GM12878 (cell line): Measurements from ENCODE around the gene ATG13. TPM values are rescaled to one million over a fixed set of nuclear protein-coding genes. Genes with fewer than 3 reads are reported as not detected.

Source experiments
- ATAC-seq: fragments of 200-7000 bp; cut with Tn5 transposase; 3 replicates; pipeline ENCODE4 v1.9.1; 2020; ENCODE audit warnings: mild to moderate bottlenecking, moderate library complexity
- BruUV-seq: library from RNA; stranded (reverse); fragments of 400-500 nt; replicated peaks from 2 replicates; lab custom pipeline; 2021; lab: Mats Ljungman, UMichigan
- CTCF ChIA-PET: fragments of 300-600 bp; sonication (Branson Sonifier 250); formaldehyde crosslinking; extraction: SDS; loops from one replicate; lab custom pipeline; 2021; ENCODE audit warnings: inconsistent platforms; lab: Yijun Ruan, JAX
- POLR2A ChIA-PET: fragments of 350-600 bp; formaldehyde crosslinking; extraction: SDS; loops from one replicate; lab custom pipeline; 2021; ENCODE audit warnings: inconsistent platforms; lab: Charles Lee
- RAD21 ChIA-PET: fragments of 300-600 bp; sonication (Branson Sonifier 250); formaldehyde crosslinking; loops from one replicate; lab custom pipeline; 2023; ENCODE audit warnings: antibody characterized with exemption; ENCODE audit not compliant: unreplicated experiment; lab: Charles Lee
- SMC1A ChIA-PET: fragments of 300-600 bp; sonication (Branson Sonifier 250); formaldehyde crosslinking; loops from one replicate; lab custom pipeline; 2023; ENCODE audit not compliant: unreplicated experiment, uncharacterized antibody; lab: Charles Lee
- DNase-seq: peaks from one replicate; pipeline ENCODE4 v3.0.0-alpha.2; 2011; ENCODE audit warnings: low read depth, low spot score
- FAIRE-seq: peaks from 3 replicates; lab custom pipeline; 2011; peaks lifted over from hg19 to GRCh38; lab: Jason Lieb, UNC
- H2AFZ ChIP-seq: 2 replicates; pipeline ENCODE4 v1.6.0; 2011; ENCODE audit warnings: low read depth, low read length, control low read depth; ENCODE audit not compliant: control insufficient read depth
- H3K27ac ChIP-seq: 2 replicates; pipeline ENCODE4 v1.5.1; 2011; ENCODE audit warnings: control low read depth; ENCODE audit not compliant: control insufficient read depth, insufficient read depth
- H3K27me3 ChIP-seq, 2 experiments: replicated peaks in 1 of 2; 2 replicates each; pipeline versions ENCODE4 v1.6.0 to v1.6.1; 2011; ENCODE audit warnings: low read length in 1 of 2; ENCODE audit not compliant: control insufficient read depth in 2 of 2, insufficient read depth in 2 of 2
- H3K36me3 ChIP-seq, 2 experiments: 2 replicates each; pipeline ENCODE4 v1.5.1; 2011; ENCODE audit warnings: low read length in 1 of 2; ENCODE audit not compliant: control insufficient read depth in 2 of 2, insufficient read depth in 2 of 2
- H3K4me1 ChIP-seq: 2 replicates; pipeline ENCODE4 v1.6.1; 2011; ENCODE audit warnings: mild to moderate bottlenecking, low read length, moderate library complexity, mixed read lengths; ENCODE audit not compliant: control insufficient read depth, insufficient read depth
- H3K4me2 ChIP-seq: 2 replicates; pipeline ENCODE4 v1.6.0; 2011; ENCODE audit warnings: control low read depth; ENCODE audit not compliant: control insufficient read depth, insufficient read depth
- H3K4me3 ChIP-seq: fragments of 200-600 bp; sonication (generic); 2 replicates; pipeline ENCODE4 v1.5.1; 2016
- H3K79me2 ChIP-seq: 2 replicates; pipeline ENCODE4 v1.6.0; 2011; ENCODE audit warnings: low read length; ENCODE audit not compliant: control insufficient read depth, insufficient read depth
- H3K9ac ChIP-seq: 2 replicates; pipeline ENCODE4 v1.8.0; 2011; ENCODE audit warnings: low read length, control low read depth, mixed read lengths; ENCODE audit not compliant: control insufficient read depth, insufficient read depth
- H3K9me3 ChIP-seq: replicated peaks from 3 replicates; pipeline ENCODE4 v1.5.1; 2011; ENCODE audit warnings: mild to moderate bottlenecking, low read length; ENCODE audit not compliant: control insufficient read depth, insufficient read depth
- H4K20me1 ChIP-seq: 2 replicates; pipeline ENCODE4 v1.6.0; 2011; ENCODE audit not compliant: control insufficient read depth, insufficient read depth
- BCL3 ChIP-seq: IDR thresholded peaks from 2 replicates; pipeline ENCODE4 v1.6.1; 2011; ENCODE audit warnings: borderline replicate concordance, low read depth, mild to moderate bottlenecking, moderate library complexity, low read length; ENCODE audit not compliant: insufficient read depth, poor library complexity, severe bottlenecking
- CEBPB ChIP-seq, 2 experiments: fragments of 150-350 bp in 1 of 2; IDR thresholded peaks; 2 replicates each; pipeline ENCODE4 v1.6.1; 2012 to 2014; ENCODE audit warnings: low read depth in 2 of 2, low read length in 2 of 2, borderline replicate concordance in 1 of 2, inconsistent platforms in 1 of 2
- ELK1 ChIP-seq: IDR thresholded peaks from 2 replicates; pipeline ENCODE4 v1.6.1; 2012; ENCODE audit warnings: low read depth, low read length, improper control_type of control experiment
- ESRRA ChIP-seq: IDR thresholded peaks from 2 replicates; pipeline ENCODE4 v1.6.1; 2012; ENCODE audit warnings: mild to moderate bottlenecking, low read length, improper control_type of control experiment
- FOXM1 ChIP-seq: IDR thresholded peaks from 2 replicates; pipeline ENCODE4 v1.6.1; 2012; ENCODE audit warnings: low read depth, mild to moderate bottlenecking, inconsistent platforms, low read length, moderate library complexity
- MXI1 ChIP-seq: fragments of 150-350 bp; IDR thresholded peaks from 2 replicates; pipeline ENCODE4 v1.6.1; 2011; ENCODE audit warnings: low read depth, mild to moderate bottlenecking, inconsistent platforms, low read length, improper control_type of control experiment
- REST ChIP-seq: IDR thresholded peaks from 2 replicates; pipeline ENCODE4 v1.6.1; 2012; ENCODE audit warnings: mild to moderate bottlenecking, low read depth, low read length
- SKIL ChIP-seq: fragments of 450-650 bp; IDR thresholded peaks from 2 replicates; pipeline ENCODE4 v1.6.1; 2017; ENCODE audit warnings: mild to moderate bottlenecking, low read depth, inconsistent platforms; ENCODE audit not compliant: poor library complexity, severe bottlenecking
- SUPT20H ChIP-seq: IDR thresholded peaks from 2 replicates; pipeline ENCODE4 v1.6.1; 2011; ENCODE audit warnings: low read depth, mild to moderate bottlenecking, low read length, moderate library complexity, borderline replicate concordance; ENCODE audit not compliant: control insufficient read depth
- SUZ12 ChIP-seq: fragments of 200-600 bp; sonication (generic); IDR thresholded peaks from one replicate; pipeline ENCODE4 v1.6.1; 2018; ENCODE audit warnings: antibody characterized with exemption, mild to moderate bottlenecking; ENCODE audit not compliant: unreplicated experiment
- YY1 ChIP-seq: IDR thresholded peaks from 2 replicates; pipeline ENCODE4 v1.6.1; 2011; ENCODE audit warnings: low read depth, mild to moderate bottlenecking, low read length
- ZNF384 ChIP-seq: IDR thresholded peaks from 2 replicates; pipeline ENCODE4 v1.6.1; 2012; ENCODE audit warnings: low read depth, mild to moderate bottlenecking, low read length, improper control_type of control experiment, borderline replicate concordance
- WGBS: methylation state at CpG from one replicate; pipeline ENCODE4 v1.1.6; 2016; ENCODE audit warnings: low lambda C conversion rate; ENCODE audit not compliant: insufficient replicate concordance, insufficient coverage; ENCODE audit errors: missing lambda C conversion rate; 5-methylcytosine and 5-hydroxymethylcytosine counted together
- in situ Hi-C: fragments of 300-500 bp; cut with MboI; formaldehyde crosslinking; loops from 9 replicates; pipeline ENCODE4 v1.14.3; 2018; ENCODE audit warnings: mixed read lengths
- intact Hi-C: fragments of 100-400 bp; cut with micrococcal nuclease; formaldehyde crosslinking; loops from one replicate; pipeline ENCODE4 v1.14.2; 2022; ENCODE audit not compliant: unreplicated experiment
- polyA plus RNA-seq, 11 experiments: library from polyadenylated mRNA; depleted of rRNA in 4 of 11; unstranded in 6 of 11; stranded (reverse) in 5 of 11; fragments of >200 nt; fragmentation: Nextera tagmentation in 4 of 11; fragmentation: Illumina TruSeq in 1 of 11; extraction: Ambion mirVana in 4 of 11; extraction: Trizol in 1 of 11; gene quantifications; 1 replicate in 1 of 11; 2 replicates in 10 of 11; pipeline versions ENCODE4 v1.2.1 to v1.2.3, GENCODE V29; 2011 to 2016; ENCODE audit warnings: inconsistent platforms in 2 of 11, missing spikeins in 2 of 11, low read depth in 1 of 11
- total RNA-seq, 4 experiments: library from RNA; depleted of rRNA in 3 of 4; stranded (reverse); fragments of >200 nt in 3 of 4; fragmentation: Illumina TruSeq in 1 of 4; extraction: Trizol in 1 of 4; gene quantifications; 2 replicates each; pipeline versions ENCODE4 v1.2.1 to v1.2.3, GENCODE V29; 2013 to 2021
- TF ChIP-seq, protein P1 (sequence below): fragments of 450-650 bp; IDR thresholded peaks from 2 replicates; pipeline ENCODE4 v1.6.1; 2016; ENCODE audit warnings: mild to moderate bottlenecking

The ATG13 gene
- total and polyA plus RNA-seq, 10 of the 15 experiments (the other 5 are each of a cell fraction or from before 2014, with no cell fraction given), result 10.9 to 61.6 (median 50.9) TPM

DNA sequence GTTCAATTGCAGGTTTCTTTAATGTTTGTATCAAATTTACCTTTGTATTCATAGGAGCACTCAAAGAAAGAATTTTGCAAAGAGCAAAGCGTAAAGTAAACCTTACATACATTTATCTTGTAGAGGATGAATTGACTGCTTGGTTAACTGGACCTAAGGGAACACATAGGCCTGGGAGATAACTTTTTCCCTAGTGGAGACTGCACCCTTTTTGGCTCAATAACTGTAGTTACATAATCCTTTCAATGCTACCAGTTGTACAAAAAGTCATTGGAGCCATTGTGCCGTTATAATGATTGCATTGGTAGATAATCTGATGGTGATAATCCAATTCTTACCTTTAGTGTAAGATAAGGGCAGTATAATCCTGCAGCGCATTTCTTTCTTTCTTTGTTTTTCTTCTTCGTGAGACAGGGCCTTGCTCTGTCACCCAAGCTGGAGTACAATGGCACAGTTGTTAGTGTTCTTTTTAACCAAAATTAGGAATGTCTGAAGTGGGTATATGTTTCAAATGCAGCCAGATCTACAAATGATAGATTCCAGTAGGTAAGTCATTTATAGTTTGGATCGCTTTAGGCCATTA lies 18.3 kb downstream of the ATG13 start:
- ChIA-PET POLR2A (no interaction called here), RAD21 (no interaction called here), SMC1A (interaction anchor here (1.4 kb wide), 1 partner anchor 18 kb away, joined by 4 read pairs; the partner anchor contains the start of genes ATG13 and HARBI1), CTCF (interaction anchor here (2.2 kb wide), 1 partner anchor 9 kb away, joined by 5 read pairs; no protein-coding TSS in a partner anchor)
- H3K36me3 ChIP-seq, result no peaks in the 10 kb centered on the region; a peak in 3 of 4 replicates
- no peaks in the 10 kb centered on the region for H3K4me1 ChIP-seq
- no peak overlapping the region for H3K9ac ChIP-seq
- H3K79me2 ChIP-seq, result no peaks in the 10 kb centered on the region
- H3K27ac ChIP-seq, result no peak overlapping the region
- no peaks in the 10 kb centered on the region for H3K9me3 ChIP-seq
- no peak overlapping the region for H2AFZ ChIP-seq
- ATAC-seq (no peak), FAIRE-seq (no peak), DNase-seq (no peak)
- intact Hi-C loops (no loop called here), in situ Hi-C loops (no loop called here)
- no TSS peak for BruUV-seq
- no peak overlapping the region for H3K4me2 ChIP-seq
- H3K4me3 ChIP-seq, result no peak overlapping the region
- WGBS, result 83% methylated on average over 5 of the region's 5 CpGs
- no peaks in the 10 kb centered on the region for H4K20me1 ChIP-seq
- H3K27me3 ChIP-seq, result no peaks in the 10 kb centered on the region
- TF ChIP-seq REST (no peak), ZNF384 (no peak), SKIL (no peak), YY1 (no peak), MXI1 (no peak), SUPT20H (no peak), SUZ12 (no peak), FOXM1 (no peak), CEBPB (IDR thresholded peaks at IDR 0.05; ENCODE audit: borderline replicate concordance in 1 of 2, low read depth in 2 of 2, low read length in 2 of 2) (no peak), ELK1 (no peak), ESRRA (no peak), BCL3 (no peak)
- TF ChIP-seq, protein P1, sequence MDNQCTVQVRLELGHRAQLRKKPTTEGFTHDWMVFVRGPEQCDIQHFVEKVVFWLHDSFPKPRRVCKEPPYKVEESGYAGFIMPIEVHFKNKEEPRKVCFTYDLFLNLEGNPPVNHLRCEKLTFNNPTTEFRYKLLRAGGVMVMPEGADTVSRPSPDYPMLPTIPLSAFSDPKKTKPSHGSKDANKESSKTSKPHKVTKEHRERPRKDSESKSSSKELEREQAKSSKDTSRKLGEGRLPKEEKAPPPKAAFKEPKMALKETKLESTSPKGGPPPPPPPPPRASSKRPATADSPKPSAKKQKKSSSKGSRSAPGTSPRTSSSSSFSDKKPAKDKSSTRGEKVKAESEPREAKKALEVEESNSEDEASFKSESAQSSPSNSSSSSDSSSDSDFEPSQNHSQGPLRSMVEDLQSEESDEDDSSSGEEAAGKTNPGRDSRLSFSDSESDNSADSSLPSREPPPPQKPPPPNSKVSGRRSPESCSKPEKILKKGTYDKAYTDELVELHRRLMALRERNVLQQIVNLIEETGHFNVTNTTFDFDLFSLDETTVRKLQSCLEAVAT, result no peak
